ENCODE data around the gene TBC1D5.

DNA sequence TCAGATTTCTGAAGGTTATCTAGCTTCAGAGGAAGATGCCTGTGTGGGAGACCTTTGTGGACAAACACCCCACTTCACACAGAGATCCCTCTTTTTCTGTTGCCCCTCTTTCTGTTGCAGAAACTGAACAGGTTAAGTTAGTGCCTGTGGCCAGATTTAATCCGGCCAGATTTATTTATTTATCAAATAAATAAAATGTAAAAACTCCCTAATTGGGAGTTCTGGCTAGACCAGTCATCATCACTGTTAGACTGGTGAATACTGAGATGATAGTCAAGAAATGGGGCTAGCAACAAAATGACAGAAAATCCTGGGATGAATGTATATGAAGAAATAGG lies 1.2 kb upstream of the TBC1D5 start:
- TF ChIP-seq POLR2A (IDR thresholded peaks at IDR 0.05; ENCODE audit: low read length) (no peak), GATA1 (IDR thresholded peaks at IDR 0.05; ENCODE audit: low read depth, low read length) (no peak)
